H1 (cell line): ENCODE measurements around the gene SCG5. TPM values are rescaled to one million over a fixed set of nuclear protein-coding genes. Genes with fewer than 3 reads are reported as not detected.

Experiments used
- CTCF ChIA-PET: fragments of 300-600 bp; sonication (Branson Sonifier 250); formaldehyde crosslinking; loops from one replicate; lab custom pipeline; 2021; ENCODE audit not compliant: partially characterized antibody; lab: Charles Lee
- POLR2A ChIA-PET: fragments of 300-600 bp; sonication (Branson Sonifier 250); formaldehyde crosslinking; loops from one replicate; lab custom pipeline; 2021; ENCODE audit warnings: inconsistent platforms; ENCODE audit not compliant: partially characterized antibody; lab: Charles Lee
- DNase-seq, 2 experiments: peaks; one replicate each; pipeline versions ENCODE4 v3.0.0 to v3.0.0-alpha.2; 2010 to 2022; ENCODE audit warnings: low spot score in 2 of 2, low read depth in 1 of 2, mixed read lengths in 1 of 2
- FAIRE-seq: peaks from 2 replicates; lab custom pipeline; 2011; peaks lifted over from hg19 to GRCh38; lab: Jason Lieb, UNC
- H2AFZ ChIP-seq: 2 replicates; pipeline ENCODE4 v1.8.1; 2012; ENCODE audit warnings: low read length, inconsistent platforms
- H2AK5ac ChIP-seq: 2 replicates; pipeline ENCODE4 v1.6.1; 2013; ENCODE audit warnings: low read depth, low read length
- H2BK120ac ChIP-seq: replicated peaks from 2 replicates; pipeline ENCODE3; 2013; ENCODE audit warnings: low read depth, low read length, inconsistent platforms
- H2BK12ac ChIP-seq: 2 replicates; pipeline ENCODE4 v1.6.1; 2013; ENCODE audit warnings: low read depth, low read length
- H2BK15ac ChIP-seq: 2 replicates; pipeline ENCODE4 v1.6.1; 2013; ENCODE audit warnings: low read length
- H2BK20ac ChIP-seq: 2 replicates; pipeline ENCODE4 v1.6.1; 2013; ENCODE audit warnings: low read length
- H2BK5ac ChIP-seq: 2 replicates; pipeline ENCODE4 v1.6.1; 2013; ENCODE audit warnings: low read depth, low read length
- H3K14ac ChIP-seq: 2 replicates; pipeline ENCODE4 v1.6.1; 2013; ENCODE audit warnings: inconsistent platforms; ENCODE audit not compliant: insufficient read length
- H3K18ac ChIP-seq: 2 replicates; pipeline ENCODE4 v1.6.1; 2013; ENCODE audit warnings: low read length; ENCODE audit errors: extremely low read depth
- H3K23ac ChIP-seq: 2 replicates; pipeline ENCODE4 v1.6.1; 2013; ENCODE audit warnings: inconsistent platforms; ENCODE audit not compliant: insufficient read length
- H3K23me2 ChIP-seq: 2 replicates; pipeline ENCODE4 v1.6.1; 2013; ENCODE audit warnings: low read depth, low read length
- H3K27ac ChIP-seq: 2 replicates; pipeline ENCODE4 v1.6.1; 2011; ENCODE audit warnings: low read depth, low read length, inconsistent platforms
- H3K27me3 ChIP-seq, 4 experiments: replicated peaks in 1 of 4; 1 replicate in 1 of 4; 2 replicates in 3 of 4; pipeline versions ENCODE4 v1.6.1 to v1.8.1; 2011 to 2013; ENCODE audit warnings: low read length in 3 of 4, mild to moderate bottlenecking in 3 of 4, inconsistent platforms in 2 of 4, mixed read lengths in 2 of 4, moderate library complexity in 1 of 4; ENCODE audit not compliant: control insufficient read depth in 3 of 4, insufficient read depth in 3 of 4; ENCODE audit errors: extremely low read depth in 1 of 4
- H3K36me3 ChIP-seq, 4 experiments: 2 replicates each; pipeline versions ENCODE4 v1.6.1 to v1.8.1; 2011 to 2013; ENCODE audit warnings: mild to moderate bottlenecking in 4 of 4, low read length in 3 of 4, moderate library complexity in 2 of 4, control low read depth in 1 of 4, inconsistent platforms in 1 of 4; ENCODE audit not compliant: insufficient read depth in 4 of 4, control insufficient read depth in 2 of 4
- H3K4ac ChIP-seq: replicated peaks from 2 replicates; pipeline ENCODE3; 2013; ENCODE audit warnings: low read length, low read depth, mixed read lengths, inconsistent platforms; ENCODE audit not compliant: insufficient read length
- H3K4me1 ChIP-seq, 4 experiments: replicated peaks in 1 of 4; 1 replicate in 1 of 4; 2 replicates in 3 of 4; pipeline versions ENCODE4 v1.6.1 to v1.8.1; 2011 to 2013; ENCODE audit warnings: low read length in 3 of 4, inconsistent platforms in 2 of 4, mixed read lengths in 1 of 4; ENCODE audit not compliant: insufficient read depth in 4 of 4, control insufficient read depth in 3 of 4
- H3K4me2 ChIP-seq, 2 experiments: 2 replicates each; pipeline versions ENCODE4 v1.6.1 to v1.8.1; 2011 to 2013; ENCODE audit warnings: low read depth in 2 of 2, low read length in 2 of 2, control low read depth in 1 of 2, inconsistent platforms in 1 of 2, mild to moderate bottlenecking in 1 of 2; ENCODE audit not compliant: insufficient read depth in 1 of 2
- H3K4me3 ChIP-seq, 4 experiments: fragments of 200-600, 300-600 bp in 1 of 4; sonication (generic), shearing (Covaris generic), sonication (Bioruptor Twin) in 1 of 4; 2 replicates each; pipeline versions ENCODE4 v1.5.1 to v1.8.1; 2011 to 2016; ENCODE audit warnings: low read length in 4 of 4, low read depth in 3 of 4, control low read depth in 2 of 4, inconsistent platforms in 2 of 4, mild to moderate bottlenecking in 2 of 4, mixed read lengths in 1 of 4, moderate library complexity in 1 of 4; ENCODE audit not compliant: insufficient read depth in 2 of 4; ENCODE audit errors: extremely low read depth in 1 of 4
- H3K56ac ChIP-seq: replicated peaks from 2 replicates; pipeline ENCODE3; 2013; ENCODE audit warnings: low read depth, mild to moderate bottlenecking, mixed read lengths, low read length, inconsistent platforms; ENCODE audit not compliant: insufficient read length
- H3K79me1 ChIP-seq: 2 replicates; pipeline ENCODE4 v1.6.1; 2013; ENCODE audit warnings: low read depth, low read length, control low read depth
- H3K79me2 ChIP-seq, 2 experiments: 2 replicates each; pipeline versions ENCODE4 v1.6.1 to v1.8.1; 2012 to 2013; ENCODE audit warnings: low read length in 2 of 2, mild to moderate bottlenecking in 2 of 2, inconsistent platforms in 1 of 2; ENCODE audit not compliant: insufficient read depth in 2 of 2, control insufficient read depth in 1 of 2
- H3K9ac ChIP-seq, 4 experiments: replicated peaks in 1 of 4; 1 replicate in 1 of 4; 2 replicates in 3 of 4; pipeline versions ENCODE4 v1.6.1 to v1.8.1; 2011 to 2013; ENCODE audit warnings: low read depth in 3 of 4, low read length in 3 of 4, control low read depth in 2 of 4, mild to moderate bottlenecking in 2 of 4, moderate library complexity in 2 of 4, inconsistent platforms in 1 of 4; ENCODE audit errors: extremely low read depth in 1 of 4
- H3K9me3 ChIP-seq, 2 experiments: 2 replicates each; pipeline versions ENCODE4 v1.6.1 to v1.8.1; 2012 to 2013; ENCODE audit warnings: mild to moderate bottlenecking in 2 of 2, moderate library complexity in 2 of 2, control low read depth in 1 of 2, inconsistent platforms in 1 of 2, low read depth in 1 of 2, low read length in 1 of 2, mixed read lengths in 1 of 2; ENCODE audit not compliant: insufficient read depth in 2 of 2
- H4K20me1 ChIP-seq, 2 experiments: replicated peaks in 1 of 2; 2 replicates each; pipeline versions ENCODE3 to v1.8.1; 2011 to 2013; ENCODE audit warnings: inconsistent platforms in 2 of 2, low read length in 2 of 2, mild to moderate bottlenecking in 1 of 2; ENCODE audit not compliant: insufficient read depth in 2 of 2, control insufficient read depth in 1 of 2
- H4K5ac ChIP-seq: 2 replicates; pipeline ENCODE4 v1.6.1; 2013; ENCODE audit warnings: low read length, low read depth, mixed read lengths, inconsistent platforms; ENCODE audit not compliant: insufficient read length
- H4K8ac ChIP-seq: 2 replicates; pipeline ENCODE4 v1.8.0; 2013; ENCODE audit warnings: mild to moderate bottlenecking, moderate library complexity, low read length, inconsistent platforms; ENCODE audit not compliant: insufficient read depth; ENCODE audit errors: extremely low read depth
- H4K91ac ChIP-seq: replicated peaks from 2 replicates; pipeline ENCODE3; 2013; ENCODE audit warnings: low read length, mixed read lengths, inconsistent platforms; ENCODE audit not compliant: insufficient read length
- CEBPB ChIP-seq: IDR thresholded peaks from 2 replicates; pipeline ENCODE4 v1.6.1; 2012; ENCODE audit warnings: low read depth, low read length
- CREB1 ChIP-seq: IDR thresholded peaks from 2 replicates; pipeline ENCODE4 v1.6.1; 2012; ENCODE audit warnings: inconsistent platforms
- JUN ChIP-seq: IDR thresholded peaks from 2 replicates; pipeline ENCODE4 v1.6.1; 2011; ENCODE audit warnings: low read depth, mild to moderate bottlenecking, improper control_type of control experiment, low read length
- NANOG ChIP-seq: IDR thresholded peaks from 2 replicates; pipeline ENCODE4 v1.6.1; 2011; ENCODE audit warnings: low read length, low read depth, mild to moderate bottlenecking, inconsistent platforms; ENCODE audit not compliant: insufficient read depth, poor library complexity, severe bottlenecking
- SP4 ChIP-seq: IDR thresholded peaks from 2 replicates; pipeline ENCODE4 v1.6.1; 2012; ENCODE audit warnings: low read length, inconsistent platforms
- WGBS, 2 experiments: shearing (Covaris generic) in 1 of 2; methylation state at CpG; one replicate each; pipeline versions ENCODE4 v1.1.6 to v1.1.7; 2013 to 2015; ENCODE audit warnings: low lambda C conversion rate in 2 of 2, mixed read lengths in 2 of 2, inconsistent platforms in 1 of 2, low coverage in 1 of 2, missing lambda C conversion rate in 1 of 2; ENCODE audit not compliant: insufficient replicate concordance in 2 of 2, insufficient coverage in 1 of 2, insufficient read length in 1 of 2; ENCODE audit errors: extremely low coverage in 1 of 2, missing lambda C conversion rate in 1 of 2; 5-methylcytosine and 5-hydroxymethylcytosine counted together
- polyA plus RNA-seq, 7 experiments: library from polyadenylated mRNA; depleted of rRNA in 3 of 7; stranded (reverse) in 5 of 7; unstranded in 2 of 7; fragments of >200 nt in 5 of 7; fragments of 200-250 nt in 2 of 7; gene quantifications; 1 replicate in 5 of 7; 2 replicates in 1 of 7; 4 replicates in 1 of 7; pipeline versions ENCODE4 v1.2.1 to v1.2.3, GENCODE V29; 2011 to 2013; ENCODE audit warnings: missing spikeins in 2 of 7, mixed read lengths in 2 of 7
- total RNA-seq: library from RNA; stranded (reverse); fragmentation: NEBNext Ultra II Directional; extraction: Animal tissue kit (Norgen Biotek cat#: 25700); gene quantifications from 2 replicates; pipeline ENCODE4 v1.2.1, GENCODE V29; 2021

Gene SCG5
- total and polyA plus RNA-seq, 2 of the 8 experiments (the other 6 are each of a cell fraction or from before 2014, with no cell fraction given), result 18.7 to 19.9 TPM

- CTCF ChIA-PET, result interaction anchor here (2.1 kb wide), 1 partner anchor 9 kb away, joined by 6 read pairs; no protein-coding TSS in a partner anchor
- TF ChIP-seq CREB1 (no peak), CEBPB (no peak), JUN (no peak), SP4 (no peak), NANOG (no peak)
Measured at GRCh38 chr15:32692286-32692685, 50.8 kb downstream of the SCG5 start.

More at GRCh38 chr15:32692286-32692685, 50.8 kb downstream of the SCG5 start:
- no peak overlapping the region for H2BK5ac ChIP-seq
- H2BK15ac ChIP-seq, result no peak overlapping the region
- no peaks in the 10 kb centered on the region for H3K9me3 ChIP-seq
- H4K5ac ChIP-seq, result no peak overlapping the region
- no peaks in the 10 kb centered on the region for H3K4me1 ChIP-seq
- H3K27ac ChIP-seq, result no peak overlapping the region
- H4K8ac ChIP-seq, result no peak overlapping the region
- H2BK20ac ChIP-seq, result no peak overlapping the region
- POLR2A ChIA-PET, result no interaction called here
- no peak for DNase-seq
- H3K79me2 ChIP-seq, result no peaks in the 10 kb centered on the region
- H4K91ac ChIP-seq, result no peak overlapping the region
- H2AK5ac ChIP-seq, result no peak overlapping the region
- H3K27me3 ChIP-seq, result no peaks in the 10 kb centered on the region
- H3K79me1 ChIP-seq, result no peaks in the 10 kb centered on the region
- no peak overlapping the region for H3K4me3 ChIP-seq
- FAIRE-seq, result no peak
- H3K4me2 ChIP-seq, result no peak overlapping the region
- H3K36me3 ChIP-seq, result no peaks in the 10 kb centered on the region
- H3K56ac ChIP-seq, result no peak overlapping the region
- no peak overlapping the region for H3K23ac ChIP-seq
- no peak overlapping the region for H3K4ac ChIP-seq
- no peak overlapping the region for H2BK12ac ChIP-seq
- H4K20me1 ChIP-seq, result no peaks in the 10 kb centered on the region
- H2BK120ac ChIP-seq, result no peak overlapping the region
- H2AFZ ChIP-seq, result no peak overlapping the region
- H3K23me2 ChIP-seq, result no peaks in the 10 kb centered on the region
- H3K9ac ChIP-seq, result no peak overlapping the region
- no peak overlapping the region for H3K14ac ChIP-seq
- no peak overlapping the region for H3K18ac ChIP-seq
- WGBS, 2 experiments, result 85% methylated on average over 2 of the region's 2 CpGs; no CpG with 5 or more reads in 1 of the 2 experiments
